GM12875 (cell line): ENCODE measurements around the gene GOLPH3.
"Not testable (repeated sequence)": the region's sequence is repeated elsewhere in the genome, so short reads cannot be mapped to it uniquely, and the experiment has no call there.

Experiments
- H3K4me3 ChIP-seq: one replicate; pipeline ENCODE4 v1.5.1; 2011; ENCODE audit warnings: low read depth, low read length, control low read depth
- CTCF ChIP-seq: IDR thresholded peaks from 2 replicates; pipeline ENCODE4 v1.5.1; 2011; ENCODE audit warnings: low read depth, mild to moderate bottlenecking, control low read depth, inconsistent platforms, low read length, moderate library complexity, borderline replicate concordance; ENCODE audit not compliant: insufficient read depth

Gene GOLPH3

GRCh38 chr5:32174011-32174870 lies at the start of gene GOLPH3:
TSS of gene GOLPH3 (minus strand) at chr5:32174319. CDS start at chr5:32174034, 285 bp downstream.
- TF ChIP-seq CTCF, result no peak
- H3K4me3 ChIP-seq, result peak within 1 kb of the TSS; percentile 98

- H3K4me3 ChIP-seq, result no peak overlapping the region
- TF ChIP-seq CTCF, result no peak
These were observed 48.8 kb upstream of the GOLPH3 start for GRCh38 chr5:32222723-32223470.

- TF ChIP-seq CTCF, result no peak
- no peak overlapping the region for H3K4me3 ChIP-seq
These were observed 43.8 kb upstream of the GOLPH3 start for GRCh38 chr5:32217886-32218396.

- not testable (repeated sequence) for H3K4me3 ChIP-seq
These were observed 40.2 kb upstream of the GOLPH3 start for GRCh38 chr5:32214344-32214743.

- no peak overlapping the region for H3K4me3 ChIP-seq
These were observed 36.0 kb upstream of the GOLPH3 start for GRCh38 chr5:32210151-32210550.

GRCh38 chr5:32208837-32209236 lies 34.7 kb upstream of the GOLPH3 start:
- H3K4me3 ChIP-seq, result not testable (repeated sequence)

More at GRCh38 chr5:32210151-32210550, 36.0 kb upstream of the GOLPH3 start:
- no peak for TF ChIP-seq CTCF

- TF ChIP-seq CTCF, result no peak
- H3K4me3 ChIP-seq, result no peak overlapping the region
These were observed 33.2 kb upstream of the GOLPH3 start for GRCh38 chr5:32207355-32207634.
